Measurements from ENCODE around the gene MAD2L1.

Gene MAD2L1

DNA sequence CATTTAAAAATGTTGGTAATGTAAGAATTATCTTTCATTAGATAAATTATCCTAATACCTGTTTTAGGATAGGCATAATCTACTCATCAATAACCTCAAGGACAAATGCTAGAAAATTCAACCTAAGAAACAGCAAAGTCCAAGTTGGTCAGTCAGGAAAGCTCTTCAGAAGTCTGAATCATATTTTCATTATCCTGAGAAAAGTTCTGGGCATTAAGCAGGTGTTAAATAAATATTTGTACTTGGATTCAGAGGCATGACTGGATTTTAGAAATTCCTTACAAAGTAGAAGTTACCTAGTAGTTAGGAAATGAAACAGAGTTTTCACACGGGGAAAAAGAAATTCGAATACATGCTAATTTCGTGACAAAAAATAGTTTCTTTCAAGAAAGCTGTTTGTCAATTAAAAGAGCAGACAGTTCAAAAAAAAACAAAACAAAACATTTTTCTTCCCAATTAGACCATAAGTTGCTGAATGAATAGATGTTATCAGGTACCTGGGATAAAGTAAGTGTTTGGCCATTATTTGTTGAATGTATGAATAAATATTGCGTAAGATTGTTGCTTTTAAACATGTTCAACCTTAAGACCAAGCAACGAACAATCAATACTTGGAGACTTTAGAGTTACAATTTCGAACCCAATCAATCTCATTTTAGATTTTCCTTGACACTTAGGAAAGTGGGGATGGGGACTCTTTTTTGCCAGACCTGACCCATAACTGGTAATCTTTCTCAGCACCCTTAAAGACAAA, 48.5 kb downstream of the MAD2L1 start:
- H3K36me3 ChIP-seq (ENCODE audit: control insufficient read depth, insufficient read depth, low read length): no peaks in the 10 kb centered on the region

DNA sequence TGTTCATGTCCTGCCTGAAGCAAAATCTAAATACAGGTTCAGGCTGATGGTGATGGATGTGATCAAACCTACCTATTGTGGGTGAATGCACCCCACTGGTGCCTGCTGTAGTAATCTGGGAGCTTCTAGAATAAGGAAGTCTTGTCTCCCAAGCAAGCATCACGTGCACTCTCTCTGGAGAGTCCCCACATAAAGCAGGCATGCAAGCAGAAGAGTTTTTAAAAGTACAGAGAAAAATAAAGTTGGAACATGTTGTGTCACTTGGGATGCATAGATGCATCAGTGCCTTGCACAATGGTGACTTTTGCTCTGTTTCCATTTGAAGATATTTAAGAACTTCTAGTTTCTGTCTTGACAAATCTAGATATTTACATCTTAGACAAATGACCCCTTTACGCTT, 54.9 kb downstream of the MAD2L1 start:
- no peaks in the 10 kb centered on the region for H3K4me1 ChIP-seq (ENCODE audit: control insufficient read depth, insufficient read depth, low read length)
- peaks cover 44% of the 10 kb centered on the region for H3K27me3 ChIP-seq (ENCODE audit: control insufficient read depth, insufficient read depth, low read length)
- H3K4me3 ChIP-seq (ENCODE audit: low read depth, low read length): no peak overlapping the region
- H3K36me3 ChIP-seq (ENCODE audit: control insufficient read depth, insufficient read depth, low read length): no peaks in the 10 kb centered on the region
- H3K9me3 ChIP-seq (ENCODE audit: control insufficient read depth, insufficient read depth, low read length): no peaks in the 10 kb centered on the region
- H3K9ac ChIP-seq (ENCODE audit: low read depth, low read length): no peak overlapping the region

More for the DNA sequence above, 48.5 kb downstream of the MAD2L1 start:
- no peaks in the 10 kb centered on the region for H3K4me1 ChIP-seq (ENCODE audit: control insufficient read depth, insufficient read depth, low read length)
- no peaks in the 10 kb centered on the region for H3K9me3 ChIP-seq (ENCODE audit: control insufficient read depth, insufficient read depth, low read length)
- no peaks in the 10 kb centered on the region for H3K27me3 ChIP-seq (ENCODE audit: control insufficient read depth, insufficient read depth, low read length)
- no peak overlapping the region for H3K9ac ChIP-seq (ENCODE audit: low read depth, low read length)
- no peak overlapping the region for H3K4me3 ChIP-seq (ENCODE audit: low read depth, low read length)

- H3K4me3 ChIP-seq (ENCODE audit: low read depth, low read length): no peak overlapping the region
Observed at GRCh38 chr4:120010646-120011045, 56.0 kb downstream of the MAD2L1 start.

DNA sequence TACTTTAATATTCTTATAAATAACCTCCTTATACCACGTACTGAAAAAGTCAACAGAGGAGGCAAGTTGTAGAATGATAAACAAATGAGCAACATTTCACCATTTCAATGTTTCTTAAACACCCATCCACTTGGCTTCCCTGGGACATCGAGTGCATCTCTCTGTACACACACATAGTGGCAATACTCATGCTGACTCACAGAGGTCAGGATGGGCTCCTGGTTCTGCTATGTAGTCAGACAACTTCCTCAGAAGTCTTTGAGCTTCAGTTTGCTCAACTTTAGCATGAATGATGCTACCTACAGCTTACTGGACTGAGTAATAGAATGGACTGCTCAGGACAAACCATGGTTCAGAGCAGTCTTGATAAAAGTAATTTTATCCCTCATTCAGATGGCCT, 56.9 kb downstream of the MAD2L1 start:
- Histone ChIP-seq H3K36me3 (ENCODE audit: control insufficient read depth, insufficient read depth, low read length) (no peaks in the 10 kb centered on the region), H3K27me3 (ENCODE audit: control insufficient read depth, insufficient read depth, low read length) (peaks cover 52% of the 10 kb centered on the region), H3K4me3 (ENCODE audit: low read depth, low read length) (no peak overlapping the region), H3K4me1 (ENCODE audit: control insufficient read depth, insufficient read depth, low read length) (peaks cover 4% of the 10 kb centered on the region), H3K9me3 (ENCODE audit: control insufficient read depth, insufficient read depth, low read length) (no peaks in the 10 kb centered on the region), H3K9ac (ENCODE audit: low read depth, low read length) (no peak overlapping the region)

More at GRCh38 chr4:120010646-120011045, 56.0 kb downstream of the MAD2L1 start:
- Histone ChIP-seq H3K9ac (ENCODE audit: low read depth, low read length) (no peak overlapping the region), H3K9me3 (ENCODE audit: control insufficient read depth, insufficient read depth, low read length) (no peaks in the 10 kb centered on the region), H3K27me3 (ENCODE audit: control insufficient read depth, insufficient read depth, low read length) (peaks cover 52% of the 10 kb centered on the region), H3K36me3 (ENCODE audit: control insufficient read depth, insufficient read depth, low read length) (no peaks in the 10 kb centered on the region), H3K4me1 (ENCODE audit: control insufficient read depth, insufficient read depth, low read length) (peaks cover under 1% of the 10 kb centered on the region)

DNA sequence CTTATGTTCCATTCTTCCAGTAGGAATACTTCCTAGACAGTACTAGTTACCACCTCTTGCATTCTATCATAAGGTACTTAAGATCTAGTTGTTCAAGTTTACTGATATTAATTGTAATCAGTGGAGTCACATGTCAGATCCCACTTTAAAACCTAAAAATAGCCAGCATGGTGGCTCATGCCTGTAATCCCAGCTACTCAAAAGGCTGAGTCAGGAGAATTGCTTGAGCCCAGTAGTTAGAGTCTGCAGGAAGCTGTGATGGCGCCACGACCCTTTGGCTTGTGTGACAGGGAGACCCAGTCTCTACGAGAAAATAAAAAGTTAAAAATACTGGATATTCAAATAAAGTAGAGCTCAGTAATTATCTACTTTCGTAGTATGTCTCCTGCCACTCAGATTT, 57.7 kb downstream of the MAD2L1 start:
- no peak overlapping the region for H3K4me3 ChIP-seq (ENCODE audit: low read depth, low read length)
- H3K9me3 ChIP-seq (ENCODE audit: control insufficient read depth, insufficient read depth, low read length): no peaks in the 10 kb centered on the region
- H3K27me3 ChIP-seq (ENCODE audit: control insufficient read depth, insufficient read depth, low read length): peaks cover 52% of the 10 kb centered on the region
- peaks cover 8% of the 10 kb centered on the region for H3K4me1 ChIP-seq (ENCODE audit: control insufficient read depth, insufficient read depth, low read length)
- H3K9ac ChIP-seq (ENCODE audit: low read depth, low read length): no peak overlapping the region
- H3K36me3 ChIP-seq (ENCODE audit: control insufficient read depth, insufficient read depth, low read length): no peaks in the 10 kb centered on the region

DNA sequence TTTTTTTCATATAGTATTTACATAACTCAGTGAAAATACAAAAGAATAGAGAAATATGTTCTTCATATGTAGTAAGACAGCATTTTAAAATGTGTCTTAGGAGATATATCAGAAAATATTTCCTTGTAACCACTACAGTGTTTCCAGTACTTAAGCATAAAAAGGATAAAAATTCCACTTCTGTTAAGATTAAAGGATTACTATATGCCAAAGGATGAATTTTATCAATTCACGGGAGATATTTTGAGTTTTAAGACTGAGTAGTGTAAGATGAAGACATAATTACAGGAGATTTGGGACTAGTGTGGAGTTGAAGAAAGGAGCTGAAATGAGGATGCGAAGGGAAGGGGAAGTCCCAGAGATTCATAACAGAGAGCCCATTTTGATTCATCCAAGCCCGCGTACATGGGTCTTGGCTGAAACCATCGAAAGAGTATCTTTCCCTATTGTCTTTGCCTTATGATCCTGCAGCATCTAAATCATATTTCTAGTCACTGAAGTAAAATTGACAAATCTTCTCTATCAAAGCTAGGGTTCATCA, 58.7 kb downstream of the MAD2L1 start:
- H3K4me1 ChIP-seq (ENCODE audit: control insufficient read depth, insufficient read depth, low read length): peaks cover 8% of the 10 kb centered on the region
- H3K27me3 ChIP-seq (ENCODE audit: control insufficient read depth, insufficient read depth, low read length): peaks cover 52% of the 10 kb centered on the region
- H3K9me3 ChIP-seq (ENCODE audit: control insufficient read depth, insufficient read depth, low read length): no peaks in the 10 kb centered on the region
- H3K9ac ChIP-seq (ENCODE audit: low read depth, low read length): no peak overlapping the region
- H3K36me3 ChIP-seq (ENCODE audit: control insufficient read depth, insufficient read depth, low read length): no peaks in the 10 kb centered on the region
- no peak overlapping the region for H3K4me3 ChIP-seq (ENCODE audit: low read depth, low read length)

GRCh38 chr4:120007191-120007871, 59.3 kb downstream of the MAD2L1 start:
- peaks cover 8% of the 10 kb centered on the region for H3K4me1 ChIP-seq (ENCODE audit: control insufficient read depth, insufficient read depth, low read length)
- H3K36me3 ChIP-seq (ENCODE audit: control insufficient read depth, insufficient read depth, low read length): no peaks in the 10 kb centered on the region
- no peak overlapping the region for H3K9ac ChIP-seq (ENCODE audit: low read depth, low read length)
- H3K4me3 ChIP-seq (ENCODE audit: low read depth, low read length): no peak overlapping the region
- peaks cover 52% of the 10 kb centered on the region for H3K27me3 ChIP-seq (ENCODE audit: control insufficient read depth, insufficient read depth, low read length)
- H3K9me3 ChIP-seq (ENCODE audit: control insufficient read depth, insufficient read depth, low read length): no peaks in the 10 kb centered on the region

Data from iPS-15b (cell line).